Tibial artery (tissue), 4 donors: ENCODE measurements around the gene CCDC28B.

ENCODE experiments used
- DNase-seq, 2 donors: peaks; one replicate each; pipeline ENCODE4 v3.0.0-alpha.2; 2019
- H3K27ac ChIP-seq, 2 donors: fragments of 200-600 bp; sonication (generic) in 1 of 2; 1 replicate in 1 of 2; 2 replicates in 1 of 2; pipeline ENCODE4 v1.5.1; 2018 to 2019; ENCODE audit warnings: mild to moderate bottlenecking in 1 of 2
- H3K27me3 ChIP-seq, 2 donors: fragments of 200-600 bp; sonication (generic) in 1 of 2; one replicate each; pipeline versions ENCODE4 v1.5.1 to v1.6.0; 2016 to 2019
- H3K36me3 ChIP-seq, 3 donors: fragments of 200-600 bp; sonication (generic) in 2 of 3; one replicate each; pipeline ENCODE4 v1.5.1; 2016 to 2019; ENCODE audit warnings: mild to moderate bottlenecking in 2 of 3
- H3K4me1 ChIP-seq, 4 donors: fragments of 200-600 bp; sonication (generic) in 2 of 4; 1 replicate in 3 of 4; 2 replicates in 1 of 4; pipeline ENCODE4 v1.5.1; 2016 to 2019
- H3K4me3 ChIP-seq, 2 donors: fragments of 200-600 bp; sonication (generic) in 1 of 2; 1 replicate in 1 of 2; 2 replicates in 1 of 2; pipeline ENCODE4 v1.5.1; 2018 to 2019; ENCODE audit warnings: mild to moderate bottlenecking in 2 of 2
- H3K9me3 ChIP-seq, 3 donors: fragments of 200-600 bp; sonication (generic) in 1 of 3; one replicate each; pipeline ENCODE4 v1.5.1; 2016 to 2019
- intact Hi-C: fragments of 100-400 bp; cut with DNase I; formaldehyde crosslinking; loops from one replicate; pipeline ENCODE4 v1.15.0; 2023; ENCODE audit warnings: low total_unique reads
- TF ChIP-seq, protein P1 (sequence below), 2 experiments: fragments of 200-600 bp in 1 of 2; fragments of 450-650 bp in 1 of 2; IDR thresholded peaks; one replicate each; pipeline ENCODE4 v1.5.1; 2017 to 2019; ENCODE audit warnings: antibody characterized with exemption in 2 of 2, mild to moderate bottlenecking in 1 of 2, moderate library complexity in 1 of 2

Gene CCDC28B

DNA sequence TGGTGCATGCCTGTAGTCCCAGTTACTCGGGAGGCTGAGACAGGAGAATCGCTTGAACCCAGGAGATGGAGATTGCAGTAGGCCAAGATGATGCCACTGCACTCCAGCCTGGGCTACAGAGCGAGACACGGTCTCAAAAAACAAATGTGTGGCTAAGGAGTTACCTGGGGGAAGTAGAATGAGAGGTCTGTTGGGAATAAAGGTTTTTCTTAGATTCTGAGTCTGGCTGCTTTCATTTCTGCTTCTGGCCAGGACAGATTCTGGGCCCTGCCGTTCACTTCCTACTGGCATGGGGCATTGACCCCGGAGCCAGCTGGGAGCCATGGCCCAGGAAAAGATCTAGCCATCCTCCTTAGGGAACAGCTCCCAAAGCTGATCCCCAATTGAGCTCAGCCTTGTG is 8.1 kb downstream of the CCDC28B start:
- Histone ChIP-seq H3K36me3 (peaks cover 0 to 7% (median 0%) of the 10 kb centered on the region in 3 donors), H3K4me1 (peaks cover 0 to 16% (median 13%) of the 10 kb centered on the region in 4 donors), H3K4me3 (no peak overlapping the region), H3K9me3 (no peaks in the 10 kb centered on the region), H3K27me3 (no peaks in the 10 kb centered on the region), H3K27ac (no peak overlapping the region)
- TF ChIP-seq, protein P1, sequence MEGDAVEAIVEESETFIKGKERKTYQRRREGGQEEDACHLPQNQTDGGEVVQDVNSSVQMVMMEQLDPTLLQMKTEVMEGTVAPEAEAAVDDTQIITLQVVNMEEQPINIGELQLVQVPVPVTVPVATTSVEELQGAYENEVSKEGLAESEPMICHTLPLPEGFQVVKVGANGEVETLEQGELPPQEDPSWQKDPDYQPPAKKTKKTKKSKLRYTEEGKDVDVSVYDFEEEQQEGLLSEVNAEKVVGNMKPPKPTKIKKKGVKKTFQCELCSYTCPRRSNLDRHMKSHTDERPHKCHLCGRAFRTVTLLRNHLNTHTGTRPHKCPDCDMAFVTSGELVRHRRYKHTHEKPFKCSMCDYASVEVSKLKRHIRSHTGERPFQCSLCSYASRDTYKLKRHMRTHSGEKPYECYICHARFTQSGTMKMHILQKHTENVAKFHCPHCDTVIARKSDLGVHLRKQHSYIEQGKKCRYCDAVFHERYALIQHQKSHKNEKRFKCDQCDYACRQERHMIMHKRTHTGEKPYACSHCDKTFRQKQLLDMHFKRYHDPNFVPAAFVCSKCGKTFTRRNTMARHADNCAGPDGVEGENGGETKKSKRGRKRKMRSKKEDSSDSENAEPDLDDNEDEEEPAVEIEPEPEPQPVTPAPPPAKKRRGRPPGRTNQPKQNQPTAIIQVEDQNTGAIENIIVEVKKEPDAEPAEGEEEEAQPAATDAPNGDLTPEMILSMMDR (IDR thresholded peaks at IDR 0.05) = no peak
- no peak for DNase-seq
- intact Hi-C loops = loop anchor here (5.0 kb wide), 1 partner anchor 34 kb away; no protein-coding TSS in a partner anchor

DNA sequence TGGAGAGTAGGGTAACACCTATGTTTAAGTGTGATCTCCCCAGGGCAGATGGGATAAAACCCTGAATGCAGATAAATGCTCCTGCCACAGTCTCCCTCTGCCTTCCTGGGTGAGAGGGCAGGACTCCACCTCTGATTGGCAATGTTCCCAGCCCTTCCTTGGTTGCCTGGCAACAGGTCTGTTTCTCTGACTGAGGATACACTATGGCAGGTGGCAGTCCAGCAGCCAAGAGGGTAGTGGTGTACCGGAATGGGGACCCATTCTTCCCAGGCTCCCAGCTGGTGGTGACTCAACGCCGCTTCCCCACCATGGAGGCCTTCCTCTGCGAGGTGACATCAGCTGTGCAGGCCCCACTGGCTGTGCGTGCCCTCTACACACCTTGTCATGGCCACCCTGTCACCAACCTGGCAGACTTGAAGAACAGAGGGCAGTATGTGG is 8.5 kb downstream of the CCDC28B start, which contains the start of gene DCDC2B:
DCDC2B (plus strand) TSS at position 199 of the 438 bp plus-strand sequence; CDS start at position 204, 5 bp downstream.
- TF ChIP-seq, protein P1 (IDR thresholded peaks at IDR 0.05) = no peak
- Histone ChIP-seq H3K27me3 (no peaks in the 10 kb centered on the region), H3K36me3 (peaks cover 0 to 11% (median under 1%) of the 10 kb centered on the region in 3 donors), H3K27ac (no peak within 1 kb of the TSS), H3K9me3 (no peaks in the 10 kb centered on the region), H3K4me1 (peaks cover 0 to 16% (median 13%) of the 10 kb centered on the region in 4 donors), H3K4me3 (no peak within 1 kb of the TSS)
- no peak for DNase-seq
- intact Hi-C loops = loop anchor here (5.0 kb wide), 1 partner anchor 33 kb away; no protein-coding TSS in a partner anchor

- peak in 1 of 2 donors; percentile 40 for DNase-seq
- Histone ChIP-seq H3K36me3 (peaks cover 30 to 71% (median 35%) of the 10 kb centered on the region in 3 donors), H3K27me3 (no peaks in the 10 kb centered on the region), H3K4me3 (no peak overlapping the region), H3K27ac (no peak overlapping the region), H3K4me1 (peaks cover 0 to 12% (median 8%) of the 10 kb centered on the region in 4 donors), H3K9me3 (no peaks in the 10 kb centered on the region)
- TF ChIP-seq, protein P1 (IDR thresholded peaks at IDR 0.05) = peak; percentile 55 to 63
- intact Hi-C loops = no loop called here
Observed at GRCh38 chr1:32215629-32216480, 15.5 kb downstream of the CCDC28B start.

GRCh38 chr1:32216566-32216965 is 16.2 kb downstream of the CCDC28B start:
- peaks cover 0 to 19% (median 15%) of the 10 kb centered on the region in 4 donors for H3K4me1 ChIP-seq
- TF ChIP-seq, protein P1 (IDR thresholded peaks at IDR 0.05) = no peak
- H3K9me3 ChIP-seq = no peaks in the 10 kb centered on the region
- no peaks in the 10 kb centered on the region for H3K27me3 ChIP-seq
- H3K27ac ChIP-seq = no peak overlapping the region
- H3K4me3 ChIP-seq = no peak overlapping the region
- DNase-seq = no peak
- intact Hi-C loops = no loop called here
- peaks cover 30 to 71% (median 35%) of the 10 kb centered on the region in 3 donors for H3K36me3 ChIP-seq

- intact Hi-C loops = no loop called here
- Histone ChIP-seq H3K27me3 (no peaks in the 10 kb centered on the region), H3K36me3 (peaks cover 33 to 62% (median 35%) of the 10 kb centered on the region in 3 donors), H3K9me3 (no peaks in the 10 kb centered on the region), H3K4me1 (peaks cover 0 to 35% (median 27%) of the 10 kb centered on the region in 4 donors), H3K4me3 (no peak overlapping the region), H3K27ac (no peak overlapping the region)
- TF ChIP-seq, protein P1 (IDR thresholded peaks at IDR 0.05) = no peak
- DNase-seq = no peak
Observed at GRCh38 chr1:32219022-32219421, 18.6 kb downstream of the CCDC28B start.
